GM19328 (cell line): ENCODE data around the gene ABCA7.

Experiments
- ATAC-seq: cut with Tn5 transposase; IDR thresholded peaks from one replicate; pipeline ENCODE4 v1.9.1; 2021; ENCODE audit warnings: mild to moderate bottlenecking, moderate library complexity; ENCODE audit not compliant: unreplicated experiment

ABCA7 gene

GRCh38 chr19:1055886-1056620, 16.1 kb downstream of the ABCA7 start:
- ATAC-seq = no peak

GRCh38 chr19:1057176-1057855, 17.4 kb downstream of the ABCA7 start:
- no peak for ATAC-seq

- ATAC-seq = no peak
Observed at GRCh38 chr19:1058112-1058511, 18.2 kb downstream of the ABCA7 start.

DNA sequence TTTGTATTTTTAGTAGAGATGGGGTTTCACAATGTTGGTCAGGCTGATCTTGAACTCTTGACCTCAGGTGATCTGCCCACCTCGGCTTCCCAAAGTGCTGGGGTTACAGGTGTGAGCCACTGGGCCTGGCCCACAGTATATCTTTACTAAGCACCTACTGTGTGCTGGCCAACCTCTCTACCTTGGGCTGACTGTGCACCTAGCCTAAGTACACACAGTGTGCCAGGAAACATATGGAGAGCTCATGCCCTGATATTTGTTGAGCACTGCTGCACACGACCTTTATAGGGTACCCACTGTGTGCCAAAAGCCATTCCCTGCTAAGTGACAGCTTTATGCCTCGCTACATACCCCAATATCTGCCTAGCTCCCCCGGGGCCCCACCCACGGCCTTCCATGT, 20.8 kb downstream of the ABCA7 start:
- no peak for ATAC-seq

DNA sequence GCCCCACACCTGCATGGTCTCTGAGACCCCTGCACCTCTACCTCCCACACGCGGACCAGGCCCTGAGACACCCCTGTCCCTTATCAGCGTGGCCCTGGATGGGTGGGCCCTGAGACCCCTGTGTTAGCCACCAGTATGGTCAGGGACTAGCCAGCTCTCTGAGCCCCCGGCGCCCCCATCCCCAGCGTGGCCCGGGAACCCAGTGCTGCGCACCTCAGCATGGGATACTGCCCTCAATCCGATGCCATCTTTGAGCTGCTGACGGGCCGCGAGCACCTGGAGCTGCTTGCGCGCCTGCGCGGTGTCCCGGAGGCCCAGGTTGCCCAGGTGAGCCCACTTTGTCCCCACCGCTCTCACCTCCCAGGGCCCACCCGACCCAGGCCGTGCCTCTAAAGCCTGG, 22.1 kb downstream of the ABCA7 start:
- no peak for ATAC-seq

DNA sequence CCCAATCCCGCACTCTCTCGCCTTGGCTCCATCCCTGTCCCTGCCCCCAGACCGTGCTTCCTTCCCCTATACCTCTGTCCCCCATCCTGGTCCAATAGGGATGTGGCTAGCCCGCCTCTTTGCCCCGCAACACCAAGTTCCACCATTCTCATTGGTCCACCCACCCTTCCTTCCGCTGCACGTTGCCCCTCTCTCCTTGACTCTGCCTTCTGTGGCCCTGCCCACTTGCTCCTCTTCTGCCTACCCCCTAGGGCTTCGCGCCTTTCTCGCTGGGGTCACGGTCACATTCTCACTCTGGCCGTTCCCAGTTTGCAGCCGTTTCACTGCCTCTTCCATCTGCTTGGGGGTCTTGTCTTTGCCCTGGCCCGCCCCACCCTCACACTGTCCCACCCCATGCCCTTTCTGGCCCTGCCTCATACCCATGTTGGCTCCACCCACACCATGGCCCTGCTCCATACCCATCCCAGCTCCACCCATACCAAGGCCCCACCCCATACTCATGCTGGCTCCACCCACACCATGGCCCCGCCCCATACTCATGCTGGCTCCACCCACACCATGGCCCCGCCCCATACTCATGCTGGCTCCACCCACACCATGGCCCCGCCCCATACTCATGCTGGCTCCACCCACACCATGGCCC, 22.6 kb downstream of the ABCA7 start:
- ATAC-seq = no peak

DNA sequence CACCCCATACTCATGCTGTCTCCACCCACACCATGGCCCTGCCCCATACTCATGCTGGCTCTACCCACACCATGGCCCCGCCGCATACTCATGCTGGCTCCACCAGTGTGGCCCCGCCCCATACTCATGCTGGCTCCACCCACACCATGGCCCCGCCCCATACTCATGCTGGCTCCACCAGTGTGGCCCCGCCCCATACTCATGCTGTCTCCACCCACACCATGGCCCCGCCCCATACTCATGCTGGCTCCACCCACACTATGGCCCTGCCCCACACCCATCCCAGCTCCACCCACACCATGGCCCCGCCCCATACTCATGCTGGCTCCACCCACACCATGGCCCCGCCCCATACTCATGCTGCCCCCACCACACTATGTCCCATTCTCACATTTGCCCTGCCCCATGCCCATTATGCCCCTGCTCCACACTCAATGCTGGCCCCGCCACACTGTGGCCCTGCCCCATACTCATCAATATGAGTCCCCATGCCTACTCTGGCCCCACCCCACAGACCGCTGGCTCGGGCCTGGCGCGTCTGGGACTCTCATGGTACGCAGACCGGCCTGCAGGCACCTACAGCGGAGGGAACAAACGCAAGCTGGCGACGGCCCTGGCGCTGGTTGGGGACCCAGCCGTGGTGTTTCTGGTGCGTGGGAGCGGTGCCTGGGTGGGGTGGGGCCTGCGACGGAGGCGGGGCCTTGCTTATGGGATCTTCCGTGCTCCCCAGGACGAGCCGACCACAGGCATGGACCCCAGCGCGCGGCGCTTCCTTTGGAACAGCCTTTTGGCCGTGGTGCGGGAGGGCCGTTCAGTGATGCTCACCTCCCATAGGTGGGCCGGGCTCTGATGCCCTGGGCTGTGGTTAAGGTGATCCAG, 23.4 kb downstream of the ABCA7 start:
- no peak for ATAC-seq

DNA sequence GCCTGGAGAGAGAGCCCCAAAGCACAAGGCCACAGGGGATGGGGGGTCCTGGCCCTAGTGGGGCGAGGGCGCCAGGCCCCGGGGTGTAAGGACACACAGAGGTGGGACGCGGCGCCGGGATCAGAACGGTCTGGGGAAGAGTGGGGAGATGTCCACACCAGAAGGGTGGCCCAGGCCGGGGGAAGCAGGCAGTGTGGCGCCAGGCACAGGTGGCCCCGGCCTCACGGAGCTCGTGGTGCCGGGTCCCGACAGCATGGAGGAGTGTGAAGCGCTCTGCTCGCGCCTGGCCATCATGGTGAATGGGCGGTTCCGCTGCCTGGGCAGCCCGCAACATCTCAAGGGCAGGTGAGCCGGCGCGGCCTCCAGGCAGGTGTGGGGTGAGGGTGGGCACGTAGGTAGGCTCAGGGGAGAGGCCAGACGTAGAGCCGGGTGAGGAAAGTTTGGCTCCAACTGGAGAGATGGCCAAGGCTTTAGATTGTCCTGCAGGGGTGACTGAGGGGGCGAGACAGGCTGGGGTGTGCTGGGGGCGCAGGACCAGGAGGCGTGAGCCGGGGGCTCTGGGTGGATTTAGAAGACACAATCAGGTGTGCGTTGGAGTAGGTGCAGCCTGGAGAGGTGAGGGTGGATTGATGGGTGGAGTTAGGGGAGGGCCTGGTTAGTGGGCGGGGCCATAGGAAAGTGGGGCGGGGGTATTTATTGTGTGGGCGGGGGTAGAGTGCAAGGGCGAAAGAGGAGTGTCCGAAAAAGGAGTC, 24.2 kb downstream of the ABCA7 start:
- no peak for ATAC-seq

DNA sequence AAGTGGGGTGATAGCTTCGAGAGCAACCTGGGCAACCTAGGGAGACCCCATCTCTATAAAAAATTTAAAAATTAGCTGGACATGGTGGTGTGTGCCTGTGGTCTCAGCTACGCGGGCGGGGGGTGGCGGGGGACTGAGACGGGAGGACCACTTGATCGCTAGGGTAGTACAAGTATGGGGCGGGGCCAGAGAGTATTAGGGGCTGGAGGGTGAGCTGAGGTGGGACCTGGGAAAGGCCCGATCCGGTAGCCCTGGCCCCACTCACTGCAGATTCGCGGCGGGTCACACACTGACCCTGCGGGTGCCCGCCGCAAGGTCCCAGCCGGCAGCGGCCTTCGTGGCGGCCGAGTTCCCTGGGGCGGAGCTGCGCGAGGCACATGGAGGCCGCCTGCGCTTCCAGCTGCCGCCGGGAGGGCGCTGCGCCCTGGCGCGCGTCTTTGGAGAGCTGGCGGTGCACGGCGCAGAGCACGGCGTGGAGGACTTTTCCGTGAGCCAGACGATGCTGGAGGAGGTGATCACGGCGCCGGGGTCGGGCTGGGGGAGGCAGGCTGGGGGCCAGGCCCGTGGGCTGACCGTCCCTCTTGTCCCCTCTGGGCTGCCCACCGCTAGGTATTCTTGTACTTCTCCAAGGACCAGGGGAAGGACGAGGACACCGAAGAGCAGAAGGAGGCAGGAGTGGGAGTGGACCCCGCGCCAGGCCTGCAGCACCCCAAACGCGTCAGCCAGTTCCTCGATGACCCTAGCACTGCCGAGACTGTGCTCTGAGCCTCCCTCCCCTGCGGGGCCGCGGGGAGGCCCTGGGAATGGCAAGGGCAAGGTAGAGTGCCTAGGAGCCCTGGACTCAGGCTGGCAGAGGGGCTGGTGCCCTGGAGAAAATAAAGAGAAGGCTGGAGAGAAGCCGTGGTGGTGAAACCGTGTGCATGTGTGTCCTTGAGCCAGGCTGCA, 25.0 kb downstream of the ABCA7 start:
- ATAC-seq = no peak

DNA sequence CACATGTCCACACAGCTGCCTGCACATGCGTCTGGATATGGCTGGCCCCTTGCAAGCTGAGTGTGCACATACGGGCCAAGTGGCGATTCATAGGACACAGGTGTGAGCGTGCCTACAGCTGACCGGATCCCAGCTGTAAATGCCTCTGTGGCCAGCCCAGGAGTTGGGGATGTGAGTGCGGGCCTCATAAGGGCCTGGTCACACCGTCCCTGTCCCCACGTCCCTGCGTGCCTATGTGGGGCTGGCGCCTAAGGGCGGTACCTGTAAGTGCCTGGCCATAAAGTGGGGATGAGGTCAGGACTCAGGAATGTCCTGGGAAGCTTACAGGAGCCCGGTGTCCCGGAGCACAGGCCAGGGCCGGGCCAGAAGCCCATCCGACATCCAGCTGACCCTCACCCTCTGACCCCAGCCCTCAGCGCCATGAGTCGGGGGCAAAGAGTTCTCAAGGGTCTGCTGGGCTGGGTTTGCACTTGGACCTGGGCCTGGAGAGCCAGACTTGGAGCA, 25.8 kb downstream of the ABCA7 start:
- no peak for ATAC-seq

DNA sequence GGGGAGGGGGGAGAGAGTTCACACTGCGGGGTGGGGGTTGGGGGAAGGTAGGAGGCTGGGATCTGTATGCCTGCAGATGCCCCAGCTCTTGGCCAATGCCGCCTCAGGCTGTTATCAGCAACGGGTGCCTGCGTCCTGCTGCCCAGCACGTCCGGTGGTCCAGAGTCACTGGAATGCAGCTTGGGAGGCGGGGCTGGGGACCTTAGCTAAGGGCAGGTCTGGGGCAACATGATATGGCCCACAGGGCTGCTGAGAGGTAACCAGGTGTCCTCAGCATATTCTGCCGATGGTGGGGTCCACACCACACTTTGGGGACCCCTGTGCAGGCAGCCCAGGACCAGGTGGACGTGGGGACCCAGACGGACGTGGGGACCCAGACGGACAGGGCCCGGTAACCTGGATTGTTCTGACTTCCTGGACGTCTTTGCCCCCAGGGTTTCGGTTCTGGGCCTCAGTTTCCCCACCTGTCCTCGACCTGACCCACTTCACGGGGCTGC, 26.4 kb downstream of the ABCA7 start:
- no peak for ATAC-seq

DNA sequence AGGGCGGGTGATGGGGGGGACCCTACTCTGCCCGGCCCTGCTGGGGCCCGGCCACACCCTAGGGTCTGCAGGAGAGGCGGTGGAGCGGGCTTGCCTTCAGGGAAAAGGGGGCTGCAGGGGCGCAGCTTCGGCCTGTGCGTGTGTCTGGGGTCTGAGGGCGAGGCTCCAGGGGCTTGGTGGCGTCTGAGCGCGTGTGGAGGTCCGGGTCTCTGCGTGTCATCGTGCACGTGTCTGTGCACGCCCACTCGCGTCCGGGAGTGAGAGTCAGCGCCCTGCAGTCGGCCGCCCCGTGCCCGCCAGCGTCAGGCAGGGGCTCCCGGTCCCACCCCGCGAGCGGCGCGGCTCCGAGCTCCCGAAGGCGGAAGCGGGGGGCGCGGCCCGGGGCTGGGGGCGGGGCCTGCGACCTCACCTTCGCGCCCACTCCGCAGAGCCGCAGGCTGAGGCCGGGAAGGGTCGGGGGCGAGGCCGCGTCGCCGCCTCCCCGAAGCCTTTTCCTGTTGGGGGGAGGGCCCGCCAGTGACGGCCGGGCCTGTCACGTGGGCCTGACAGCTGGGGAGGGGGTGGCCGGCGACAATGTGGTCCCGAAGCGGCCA, 26.9 kb downstream of the ABCA7 start, which contains the start of gene ARHGAP45:
ARHGAP45 (plus strand) TSS at position 420 of the 593 bp plus-strand sequence. CDS start 239 bp downstream, outside the sequence.
- ATAC-seq = no peak

GRCh38 chr19:1067341-1067957, 27.5 kb downstream of the ABCA7 start:
- no peak for ATAC-seq

GRCh38 chr19:1068009-1069001, 28.4 kb downstream of the ABCA7 start:
- no peak for ATAC-seq

DNA sequence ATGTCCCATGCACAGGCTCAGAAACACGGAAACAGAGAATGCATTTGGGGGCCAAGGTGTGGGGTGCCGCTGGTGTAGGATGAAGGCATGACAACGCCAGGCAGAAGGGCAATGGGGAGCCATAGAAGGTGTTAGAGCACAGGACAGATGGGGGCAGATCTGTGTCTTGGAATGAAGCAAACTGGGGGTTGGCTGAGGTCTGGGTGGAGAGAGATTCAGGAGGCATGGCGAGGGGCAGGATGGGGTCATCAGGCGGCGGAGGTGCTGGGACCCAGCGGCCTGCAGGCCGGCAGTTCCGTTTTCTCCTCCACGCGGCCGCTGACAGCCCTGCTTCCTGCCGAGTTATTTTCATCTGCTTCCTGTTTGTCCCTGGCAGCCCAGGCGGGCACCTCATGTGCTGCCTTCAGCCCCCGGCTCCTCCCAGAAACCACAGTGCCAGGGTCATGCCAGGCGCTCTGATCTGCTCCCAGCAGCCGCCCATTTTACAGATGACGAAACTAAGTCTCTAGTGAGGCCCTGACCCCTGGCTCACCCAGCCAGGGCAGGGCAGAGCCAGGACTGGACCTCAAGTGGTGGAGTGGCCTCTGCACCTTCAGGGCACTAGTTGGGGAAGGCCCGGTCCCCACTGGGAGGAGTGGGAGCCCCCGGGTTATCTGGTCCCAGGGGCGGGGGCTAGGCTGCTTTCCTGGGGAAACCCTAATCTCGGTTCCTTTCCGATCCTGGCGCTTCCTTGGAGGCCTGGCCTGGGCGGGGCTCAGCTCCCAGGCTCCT, 29.3 kb downstream of the ABCA7 start:
- ATAC-seq = no peak

GRCh38 chr19:1070576-1070930, 30.6 kb downstream of the ABCA7 start:
- no peak for ATAC-seq
